Panc1 (cell line): ENCODE results near the gene TIGD6. TPM values are rescaled to one million over a fixed set of nuclear protein-coding genes. Genes with fewer than 3 reads are reported as not detected.

ENCODE experiments used
- ATAC-seq: fragments of 200-7000 bp; cut with Tn5 transposase; 2 replicates; pipeline ENCODE4 v1.9.1; 2020; ENCODE audit warnings: mild to moderate bottlenecking, moderate library complexity
- BruUV-seq: library from RNA; stranded (reverse); fragments of 400-500 nt; replicated peaks from 2 replicates; lab custom pipeline; 2021; lab: Mats Ljungman, UMichigan
- CTCF ChIA-PET: fragments of 300-600 bp; sonication (Branson Sonifier 250); formaldehyde crosslinking; loops from one replicate; lab custom pipeline; 2022; ENCODE audit warnings: antibody characterized with exemption; lab: Charles Lee
- POLR2A ChIA-PET: fragments of 300-600 bp; sonication (Branson Sonifier 250); formaldehyde crosslinking; loops from one replicate; lab custom pipeline; 2022; ENCODE audit warnings: antibody characterized with exemption; lab: Charles Lee
- DNase-seq: peaks from one replicate; pipeline ENCODE4 v3.0.0-alpha.2; 2010; ENCODE audit warnings: low read depth, low spot score
- H3K27ac ChIP-seq: 2 replicates; pipeline ENCODE4 v1.5.1; 2011; ENCODE audit warnings: mild to moderate bottlenecking, low read length, inconsistent platforms
- H3K27me3 ChIP-seq: fragments of 200-500 bp; sonication (Bioruptor generic); 2 replicates; pipeline ENCODE4 v1.6.0; 2014; ENCODE audit warnings: low read length, inconsistent platforms; ENCODE audit not compliant: control insufficient read depth, insufficient read depth
- H3K36me3 ChIP-seq: fragments of 200-500 bp; sonication (Bioruptor generic); 2 replicates; pipeline ENCODE4 v1.5.1; 2014; ENCODE audit warnings: inconsistent platforms, mild to moderate bottlenecking, low read length, moderate library complexity; ENCODE audit not compliant: control insufficient read depth, insufficient read depth
- H3K4me1 ChIP-seq: 2 replicates; pipeline ENCODE4 v1.5.1; 2011; ENCODE audit warnings: inconsistent platforms, mild to moderate bottlenecking, low read length, moderate library complexity; ENCODE audit not compliant: control insufficient read depth, insufficient read depth
- H3K4me3 ChIP-seq, 2 experiments: 2 replicates each; pipeline ENCODE4 v1.5.1; 2011 to 2012; ENCODE audit warnings: low read depth in 2 of 2, low read length in 2 of 2, mild to moderate bottlenecking in 2 of 2, inconsistent platforms in 1 of 2, moderate library complexity in 1 of 2
- H3K9me3 ChIP-seq: fragments of 200-500 bp; sonication (Bioruptor generic); 2 replicates; pipeline ENCODE4 v1.5.1; 2014; ENCODE audit warnings: low read depth, mild to moderate bottlenecking, inconsistent platforms, low read length, moderate library complexity; ENCODE audit not compliant: control insufficient read depth, insufficient read depth
- POLR2AphosphoS5 ChIP-seq: IDR thresholded peaks from 2 replicates; pipeline ENCODE4 v1.6.1; 2012; ENCODE audit warnings: mild to moderate bottlenecking, low read depth, low read length, moderate library complexity
- SIN3A ChIP-seq: IDR thresholded peaks from 2 replicates; pipeline ENCODE4 v1.6.1; 2012; ENCODE audit warnings: low read depth, mild to moderate bottlenecking, low read length, moderate library complexity, borderline replicate concordance; ENCODE audit not compliant: insufficient read depth
- TCF7L2 ChIP-seq: IDR thresholded peaks from 2 replicates; pipeline ENCODE4 v1.6.1; 2011; ENCODE audit warnings: mild to moderate bottlenecking, low read depth, low read length, inconsistent platforms
- in situ Hi-C: cut with HindIII; loops from 2 replicates; pipeline ENCODE4 v1.10.0; 2016; ENCODE audit warnings: low sequenced_read_pairs, low pct_unique_long_range_greater_than_20kb
- intact Hi-C: fragments of 100-400 bp; cut with micrococcal nuclease; formaldehyde crosslinking; loops from one replicate; pipeline ENCODE4 v1.10.0; 2022; ENCODE audit not compliant: unreplicated experiment
- total RNA-seq: library from RNA; stranded (reverse); gene quantifications from one replicate; pipeline ENCODE4 v1.2.1, GENCODE V29; 2021; ENCODE audit not compliant: unreplicated experiment
- TF ChIP-seq, protein P1 (sequence below), 2 experiments: IDR thresholded peaks; 2 replicates each; pipeline ENCODE4 v1.6.1; 2011 to 2012; ENCODE audit warnings: low read depth in 2 of 2, control low read depth in 1 of 2, low read length in 1 of 2, mild to moderate bottlenecking in 1 of 2, moderate library complexity in 1 of 2; ENCODE audit not compliant: insufficient read depth in 1 of 2
- TF ChIP-seq, protein P2 (sequence below): fragments of 450-650 bp; IDR thresholded peaks from 2 replicates; pipeline ENCODE4 v1.5.1; 2017; ENCODE audit warnings: mild to moderate bottlenecking

TIGD6 gene
- total RNA-seq, 1 experiment from 2014 or later, result 7.1 TPM

DNA sequence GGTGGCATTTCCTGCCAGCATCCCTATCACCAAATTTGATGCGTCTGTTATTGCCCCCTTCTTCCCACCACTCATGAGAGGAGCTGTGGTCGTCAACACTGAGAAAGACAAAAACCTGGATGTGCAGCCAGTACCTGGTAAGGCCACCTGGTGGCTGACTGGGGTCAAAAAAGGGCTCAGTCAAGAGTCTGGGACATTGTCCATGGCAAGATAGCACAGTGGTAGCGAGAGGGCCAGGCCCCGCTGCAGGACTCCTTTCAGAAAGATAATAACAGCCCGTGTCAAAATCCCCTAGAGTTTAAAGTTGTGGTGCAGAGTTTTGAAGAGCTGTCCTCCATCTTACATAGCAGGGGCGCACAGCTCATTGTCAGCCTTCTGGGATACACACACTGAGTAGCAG lies 45.1 kb upstream of the TIGD6 start:
- CTCF ChIA-PET, result no interaction called here
- H3K4me3 ChIP-seq, result no peak overlapping the region
- H3K27me3 ChIP-seq, result no peaks in the 10 kb centered on the region
- BruUV-seq, result no TSS peak
- ATAC-seq, result 0 out of 2 replicates have a peak, but pooled peaks have one; percentile 35
- H3K36me3 ChIP-seq, result peaks cover 39% of the 10 kb centered on the region
- POLR2A ChIA-PET, result no interaction called here
- intact Hi-C loops, result no loop called here
- DNase-seq, result no peak
- in situ Hi-C loops, result no loop called here
- H3K27ac ChIP-seq, result no peak overlapping the region
- H3K4me1 ChIP-seq, result no peaks in the 10 kb centered on the region
- H3K9me3 ChIP-seq, result no peaks in the 10 kb centered on the region
- TF ChIP-seq, protein P1, sequence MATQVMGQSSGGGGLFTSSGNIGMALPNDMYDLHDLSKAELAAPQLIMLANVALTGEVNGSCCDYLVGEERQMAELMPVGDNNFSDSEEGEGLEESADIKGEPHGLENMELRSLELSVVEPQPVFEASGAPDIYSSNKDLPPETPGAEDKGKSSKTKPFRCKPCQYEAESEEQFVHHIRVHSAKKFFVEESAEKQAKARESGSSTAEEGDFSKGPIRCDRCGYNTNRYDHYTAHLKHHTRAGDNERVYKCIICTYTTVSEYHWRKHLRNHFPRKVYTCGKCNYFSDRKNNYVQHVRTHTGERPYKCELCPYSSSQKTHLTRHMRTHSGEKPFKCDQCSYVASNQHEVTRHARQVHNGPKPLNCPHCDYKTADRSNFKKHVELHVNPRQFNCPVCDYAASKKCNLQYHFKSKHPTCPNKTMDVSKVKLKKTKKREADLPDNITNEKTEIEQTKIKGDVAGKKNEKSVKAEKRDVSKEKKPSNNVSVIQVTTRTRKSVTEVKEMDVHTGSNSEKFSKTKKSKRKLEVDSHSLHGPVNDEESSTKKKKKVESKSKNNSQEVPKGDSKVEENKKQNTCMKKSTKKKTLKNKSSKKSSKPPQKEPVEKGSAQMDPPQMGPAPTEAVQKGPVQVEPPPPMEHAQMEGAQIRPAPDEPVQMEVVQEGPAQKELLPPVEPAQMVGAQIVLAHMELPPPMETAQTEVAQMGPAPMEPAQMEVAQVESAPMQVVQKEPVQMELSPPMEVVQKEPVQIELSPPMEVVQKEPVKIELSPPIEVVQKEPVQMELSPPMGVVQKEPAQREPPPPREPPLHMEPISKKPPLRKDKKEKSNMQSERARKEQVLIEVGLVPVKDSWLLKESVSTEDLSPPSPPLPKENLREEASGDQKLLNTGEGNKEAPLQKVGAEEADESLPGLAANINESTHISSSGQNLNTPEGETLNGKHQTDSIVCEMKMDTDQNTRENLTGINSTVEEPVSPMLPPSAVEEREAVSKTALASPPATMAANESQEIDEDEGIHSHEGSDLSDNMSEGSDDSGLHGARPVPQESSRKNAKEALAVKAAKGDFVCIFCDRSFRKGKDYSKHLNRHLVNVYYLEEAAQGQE (IDR thresholded peaks at IDR 0.05; ENCODE audit: insufficient read depth in 1 of 2, low read depth in 2 of 2, low read length in 1 of 2), result no peak
- TF ChIP-seq SIN3A (no peak), TCF7L2 (no peak)
- TF ChIP-seq, protein P2, sequence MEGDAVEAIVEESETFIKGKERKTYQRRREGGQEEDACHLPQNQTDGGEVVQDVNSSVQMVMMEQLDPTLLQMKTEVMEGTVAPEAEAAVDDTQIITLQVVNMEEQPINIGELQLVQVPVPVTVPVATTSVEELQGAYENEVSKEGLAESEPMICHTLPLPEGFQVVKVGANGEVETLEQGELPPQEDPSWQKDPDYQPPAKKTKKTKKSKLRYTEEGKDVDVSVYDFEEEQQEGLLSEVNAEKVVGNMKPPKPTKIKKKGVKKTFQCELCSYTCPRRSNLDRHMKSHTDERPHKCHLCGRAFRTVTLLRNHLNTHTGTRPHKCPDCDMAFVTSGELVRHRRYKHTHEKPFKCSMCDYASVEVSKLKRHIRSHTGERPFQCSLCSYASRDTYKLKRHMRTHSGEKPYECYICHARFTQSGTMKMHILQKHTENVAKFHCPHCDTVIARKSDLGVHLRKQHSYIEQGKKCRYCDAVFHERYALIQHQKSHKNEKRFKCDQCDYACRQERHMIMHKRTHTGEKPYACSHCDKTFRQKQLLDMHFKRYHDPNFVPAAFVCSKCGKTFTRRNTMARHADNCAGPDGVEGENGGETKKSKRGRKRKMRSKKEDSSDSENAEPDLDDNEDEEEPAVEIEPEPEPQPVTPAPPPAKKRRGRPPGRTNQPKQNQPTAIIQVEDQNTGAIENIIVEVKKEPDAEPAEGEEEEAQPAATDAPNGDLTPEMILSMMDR, result no peak

DNA sequence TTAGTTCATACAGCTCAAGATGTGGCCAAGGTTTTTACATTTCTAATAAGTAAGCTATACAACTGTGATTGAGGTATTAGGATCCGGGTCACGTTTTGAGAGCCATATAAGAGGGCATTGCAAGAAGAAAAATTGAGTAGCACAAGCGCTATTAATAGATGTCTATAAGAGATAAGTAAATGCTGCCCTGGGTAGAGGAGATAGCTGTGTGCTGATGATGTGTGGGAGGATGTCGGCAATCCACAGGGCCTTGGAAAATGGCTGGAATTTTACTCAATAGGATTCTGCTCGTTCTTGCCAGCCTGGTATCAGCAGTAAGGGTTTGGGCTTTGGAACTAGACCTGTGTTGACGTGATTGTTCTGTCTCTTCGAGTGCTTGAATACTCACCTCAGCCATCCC lies 44.3 kb upstream of the TIGD6 start:
- ATAC-seq (no peak), DNase-seq (no peak)
- ChIA-PET CTCF (no interaction called here), POLR2A (no interaction called here)
- TF ChIP-seq, protein P2, result no peak
- no peak for TF ChIP-seq SIN3A
- intact Hi-C loops, result no loop called here
- no peaks in the 10 kb centered on the region for H3K27me3 ChIP-seq
- H3K4me1 ChIP-seq, result no peaks in the 10 kb centered on the region
- no peaks in the 10 kb centered on the region for H3K9me3 ChIP-seq
- H3K36me3 ChIP-seq, result peaks cover 40% of the 10 kb centered on the region
- no peak overlapping the region for H3K27ac ChIP-seq
- in situ Hi-C loops, result no loop called here
- H3K4me3 ChIP-seq, result no peak overlapping the region
- no TSS peak for BruUV-seq

DNA sequence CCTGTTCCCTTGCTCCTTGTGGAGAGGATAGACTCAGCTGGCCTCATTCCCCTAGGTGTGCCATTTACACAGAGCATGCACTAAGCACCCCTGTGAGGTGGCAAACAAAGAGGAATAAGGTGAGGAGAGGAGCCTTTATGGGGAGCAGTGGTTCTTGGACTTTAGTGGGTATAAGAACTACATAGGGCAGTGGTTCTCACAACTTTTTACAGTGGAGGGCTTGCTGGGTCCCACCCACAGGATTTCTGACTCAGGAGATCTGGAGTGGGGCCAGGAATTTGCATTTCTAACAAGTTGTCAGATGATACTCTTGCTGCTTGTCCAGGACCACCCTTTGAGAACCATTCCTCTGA lies 43.9 kb upstream of the TIGD6 start:
- DNase-seq, result no peak

More for the DNA sequence above, 43.9 kb upstream of the TIGD6 start:
- Histone ChIP-seq H3K27me3 (no peaks in the 10 kb centered on the region), H3K27ac (no peak overlapping the region), H3K4me3 (no peak overlapping the region), H3K36me3 (peaks cover 42% of the 10 kb centered on the region), H3K4me1 (no peaks in the 10 kb centered on the region), H3K9me3 (no peaks in the 10 kb centered on the region)
- ChIA-PET CTCF (no interaction called here), POLR2A (no interaction called here)
- TF ChIP-seq, protein P1 (IDR thresholded peaks at IDR 0.05; ENCODE audit: insufficient read depth in 1 of 2, low read depth in 2 of 2, low read length in 1 of 2), result no peak
- no peak for TF ChIP-seq POLR2AphosphoS5
- TF ChIP-seq SIN3A, result no peak
- TF ChIP-seq TCF7L2, result no peak
- TF ChIP-seq, protein P2, result no peak
- BruUV-seq, result no TSS peak
- intact Hi-C loops, result no loop called here
- in situ Hi-C loops, result no loop called here
- no peak for ATAC-seq
